CD14-positive monocyte (primary cell): ENCODE measurements around the gene TMPRSS3. TPM values are rescaled to one million over a fixed set of nuclear protein-coding genes. Genes with fewer than 3 reads are reported as not detected.

ENCODE experiments used
- DNase-seq, 3 donors: peaks; one replicate each; pipeline ENCODE4 v3.0.0-alpha.2; 2011 to 2022
- H2AFZ ChIP-seq: 2 replicates; pipeline ENCODE4 v1.6.0; 2012; ENCODE audit warnings: mild to moderate bottlenecking, low read depth, low read length, inconsistent platforms; ENCODE audit not compliant: insufficient read depth, poor library complexity, severe bottlenecking
- H3K27ac ChIP-seq, 2 donors: 1 replicate in 1 of 2; 2 replicates in 1 of 2; pipeline ENCODE4 v1.5.1; 2012 to 2013; ENCODE audit warnings: low read length in 2 of 2, control low read depth in 1 of 2, inconsistent platforms in 1 of 2, low read depth in 1 of 2, mild to moderate bottlenecking in 1 of 2
- H3K27me3 ChIP-seq, 2 donors: one replicate each; pipeline versions ENCODE4 v1.6.0 to v1.6.1; 2011 to 2013; ENCODE audit warnings: low read length in 2 of 2; ENCODE audit not compliant: control insufficient read depth in 2 of 2, insufficient read depth in 2 of 2
- H3K36me3 ChIP-seq, 2 donors: replicated peaks in 1 of 2; 1 replicate in 1 of 2; 2 replicates in 1 of 2; pipeline versions ENCODE4 v1.5.1 to v1.6.1; 2012 to 2013; ENCODE audit warnings: low read length in 2 of 2, control low read depth in 1 of 2, inconsistent platforms in 1 of 2, mild to moderate bottlenecking in 1 of 2; ENCODE audit not compliant: insufficient read depth in 2 of 2, control insufficient read depth in 1 of 2
- H3K4me1 ChIP-seq, 2 donors: 1 replicate in 1 of 2; 2 replicates in 1 of 2; pipeline versions ENCODE4 v1.5.1 to v1.6.1; 2012 to 2013; ENCODE audit warnings: low read length in 2 of 2, control low read depth in 1 of 2, inconsistent platforms in 1 of 2, mild to moderate bottlenecking in 1 of 2, moderate library complexity in 1 of 2; ENCODE audit not compliant: insufficient read depth in 2 of 2, control insufficient read depth in 1 of 2
- H3K4me2 ChIP-seq: replicated peaks from 2 replicates; pipeline ENCODE3; 2012; ENCODE audit warnings: low read length, moderate library complexity, mild to moderate bottlenecking; ENCODE audit not compliant: poor library complexity, severe bottlenecking; ENCODE audit errors: extremely low read depth
- H3K4me3 ChIP-seq, 3 experiments: fragments of 200-600 bp in 1 of 3; sonication (generic) in 1 of 3; replicated peaks in 1 of 3; 1 replicate in 2 of 3; 2 replicates in 1 of 3; pipeline ENCODE4 v1.5.1; 2011 to 2013; ENCODE audit warnings: low read length in 3 of 3, mild to moderate bottlenecking in 3 of 3, control low read depth in 2 of 3, low read depth in 2 of 3, inconsistent platforms in 1 of 3, moderate library complexity in 1 of 3
- H3K79me2 ChIP-seq: 2 replicates; pipeline ENCODE4 v1.6.0; 2012; ENCODE audit warnings: mild to moderate bottlenecking, control low read depth, inconsistent platforms, low read length, moderate library complexity; ENCODE audit not compliant: insufficient read depth
- H3K9ac ChIP-seq: 2 replicates; pipeline ENCODE4 v1.6.0; 2017; ENCODE audit warnings: low read length, mild to moderate bottlenecking; ENCODE audit not compliant: insufficient read depth, poor library complexity, severe bottlenecking
- H3K9me3 ChIP-seq, 2 donors: replicated peaks in 1 of 2; 1 replicate in 1 of 2; 2 replicates in 1 of 2; pipeline versions ENCODE4 v1.5.1 to v1.6.1; 2012 to 2013; ENCODE audit warnings: low read length in 2 of 2, control low read depth in 1 of 2; ENCODE audit not compliant: control insufficient read depth in 1 of 2, insufficient read depth in 1 of 2
- H4K20me1 ChIP-seq: 2 replicates; pipeline ENCODE4 v1.6.0; 2012; ENCODE audit warnings: mild to moderate bottlenecking, low read length, control low read depth, moderate library complexity; ENCODE audit not compliant: insufficient read depth
- H3K27ac Mint-ChIP-seq, 7 donors: one replicate each; pipeline ENCODE4 v1.8.0; 2020; ENCODE audit warnings: mild to moderate bottlenecking in 7 of 7, mixed read lengths in 7 of 7, moderate library complexity in 6 of 7, inconsistent platforms in 2 of 7
- H3K27me3 Mint-ChIP-seq, 3 donors: one replicate each; pipeline ENCODE4 v1.8.0; 2021 to 2022; ENCODE audit warnings: low read depth in 3 of 3, mild to moderate bottlenecking in 3 of 3, mixed read lengths in 3 of 3, moderate library complexity in 3 of 3, inconsistent platforms in 1 of 3
- H3K36me3 Mint-ChIP-seq, 2 donors: one replicate each; pipeline ENCODE4 v1.8.0; 2020; ENCODE audit warnings: mixed read lengths in 2 of 2, inconsistent platforms in 1 of 2, mild to moderate bottlenecking in 1 of 2
- H3K4me1 Mint-ChIP-seq: one replicate; pipeline ENCODE4 v1.8.0; 2020; ENCODE audit warnings: mild to moderate bottlenecking, mixed read lengths
- H3K4me3 Mint-ChIP-seq, 2 donors: one replicate each; pipeline ENCODE4 v1.8.0; 2020; ENCODE audit warnings: mild to moderate bottlenecking in 2 of 2, mixed read lengths in 2 of 2, moderate library complexity in 1 of 2
- H3K9me3 Mint-ChIP-seq, 7 donors: one replicate each; pipeline ENCODE4 v1.8.0; 2020 to 2022; ENCODE audit warnings: mixed read lengths in 7 of 7, mild to moderate bottlenecking in 6 of 7, moderate library complexity in 6 of 7, inconsistent platforms in 2 of 7
- WGBS: methylation state at CpG from one replicate; pipeline ENCODE4 v1.1.5; 2013; ENCODE audit warnings: missing lambda C conversion rate; ENCODE audit not compliant: insufficient coverage; 5-methylcytosine and 5-hydroxymethylcytosine counted together
- intact Hi-C, 2 donors: fragments of 100-400 bp; cut with micrococcal nuclease; formaldehyde crosslinking; loops; one replicate each; pipeline versions ENCODE4 v1.15.0 to v1.15.1; 2023
- polyA plus RNA-seq, 3 donors: library from polyadenylated mRNA; depleted of rRNA in 1 of 3; unstranded in 2 of 3; stranded (reverse) in 1 of 3; fragments of 300-500 nt in 2 of 3; fragments of >200 nt in 1 of 3; fragmentation: Illumina TruSeq in 2 of 3; gene quantifications; 1 replicate in 2 of 3; 2 replicates in 1 of 3; pipeline ENCODE4 v1.2.3, GENCODE V29; 2012 to 2021
- TF ChIP-seq, protein P1 (sequence below): fragments of 200-600 bp; IDR thresholded peaks from one replicate; pipeline ENCODE4 v1.8.0; 2022; ENCODE audit warnings: antibody characterized with exemption, mild to moderate bottlenecking

Gene TMPRSS3
- polyA plus RNA-seq, 3 donors = 0.30 TPM; not detected in 2

DNA sequence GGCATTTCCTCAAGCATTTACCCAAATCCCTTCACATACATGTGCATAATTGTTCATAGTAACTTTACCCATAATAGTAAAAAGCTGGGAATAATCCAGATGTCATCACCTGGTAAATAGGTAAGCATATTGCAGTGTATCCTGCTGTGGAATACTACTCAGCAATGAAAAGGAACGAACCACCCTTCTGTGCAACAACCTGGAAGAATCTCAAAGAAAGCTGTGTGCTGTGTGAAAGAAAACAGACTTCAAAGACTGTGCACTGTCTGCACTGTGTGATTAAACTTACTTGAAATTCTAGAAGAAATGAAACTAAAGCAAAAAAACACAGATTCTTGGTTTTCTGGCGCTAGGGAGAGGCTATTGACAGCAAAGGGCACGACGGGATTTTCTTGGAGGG is 58.6 kb downstream of the TMPRSS3 start:
- peaks cover 0 to 2% (median 0%) of the 10 kb centered on the region in 7 donors for H3K9me3 Mint-ChIP-seq
- H3K27ac Mint-ChIP-seq = no peak overlapping the region
- H2AFZ ChIP-seq = no peak overlapping the region
- DNase-seq = no peak
- 80% methylated on average over 1 of the region's 4 CpGs for WGBS
- peaks cover 6 to 7% of the 10 kb centered on the region in 2 donors for H3K4me1 ChIP-seq
- H3K4me3 ChIP-seq = no peak overlapping the region
- H3K27me3 ChIP-seq = peaks cover 0 to 5% of the 10 kb centered on the region in 2 donors
- H4K20me1 ChIP-seq = no peaks in the 10 kb centered on the region
- H3K9me3 ChIP-seq = no peaks in the 10 kb centered on the region
- H3K4me1 Mint-ChIP-seq = peaks cover 9% of the 10 kb centered on the region
- no peak overlapping the region for H3K4me3 Mint-ChIP-seq
- no peak overlapping the region for H3K4me2 ChIP-seq
- no peaks in the 10 kb centered on the region for H3K36me3 Mint-ChIP-seq
- H3K9ac ChIP-seq = no peak overlapping the region
- no peak overlapping the region for H3K27ac ChIP-seq
- TF ChIP-seq, protein P1, sequence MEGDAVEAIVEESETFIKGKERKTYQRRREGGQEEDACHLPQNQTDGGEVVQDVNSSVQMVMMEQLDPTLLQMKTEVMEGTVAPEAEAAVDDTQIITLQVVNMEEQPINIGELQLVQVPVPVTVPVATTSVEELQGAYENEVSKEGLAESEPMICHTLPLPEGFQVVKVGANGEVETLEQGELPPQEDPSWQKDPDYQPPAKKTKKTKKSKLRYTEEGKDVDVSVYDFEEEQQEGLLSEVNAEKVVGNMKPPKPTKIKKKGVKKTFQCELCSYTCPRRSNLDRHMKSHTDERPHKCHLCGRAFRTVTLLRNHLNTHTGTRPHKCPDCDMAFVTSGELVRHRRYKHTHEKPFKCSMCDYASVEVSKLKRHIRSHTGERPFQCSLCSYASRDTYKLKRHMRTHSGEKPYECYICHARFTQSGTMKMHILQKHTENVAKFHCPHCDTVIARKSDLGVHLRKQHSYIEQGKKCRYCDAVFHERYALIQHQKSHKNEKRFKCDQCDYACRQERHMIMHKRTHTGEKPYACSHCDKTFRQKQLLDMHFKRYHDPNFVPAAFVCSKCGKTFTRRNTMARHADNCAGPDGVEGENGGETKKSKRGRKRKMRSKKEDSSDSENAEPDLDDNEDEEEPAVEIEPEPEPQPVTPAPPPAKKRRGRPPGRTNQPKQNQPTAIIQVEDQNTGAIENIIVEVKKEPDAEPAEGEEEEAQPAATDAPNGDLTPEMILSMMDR = no peak
- no peaks in the 10 kb centered on the region for H3K36me3 ChIP-seq
- intact Hi-C loops = loop anchor here in 1 of 2 donors (5.0 kb wide), 1 partner anchor 110 kb away; no protein-coding TSS in a partner anchor
- peaks cover 2 to 6% (median 4%) of the 10 kb centered on the region in 3 donors for H3K27me3 Mint-ChIP-seq
- no peaks in the 10 kb centered on the region for H3K79me2 ChIP-seq

DNA sequence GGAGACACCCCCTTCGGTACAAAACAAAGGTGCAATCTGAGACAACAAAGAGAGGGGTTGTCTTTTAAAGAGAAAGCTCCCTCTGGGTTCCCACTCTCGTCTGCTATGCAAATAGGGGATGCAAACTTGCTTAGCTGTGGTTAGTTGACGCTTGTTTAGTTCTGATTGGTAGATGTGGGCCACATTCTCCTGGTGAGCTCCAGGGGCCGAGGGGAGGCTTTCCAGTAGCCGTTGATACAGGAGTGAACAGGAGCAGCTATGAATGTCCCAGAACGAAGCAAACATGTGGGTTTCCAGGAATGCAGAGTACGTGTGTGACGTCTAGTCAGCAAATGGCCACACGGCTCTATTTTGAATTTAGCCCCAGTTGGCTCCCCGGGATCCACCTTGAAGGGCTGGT is 59.8 kb downstream of the TMPRSS3 start:
- no peaks in the 10 kb centered on the region for H3K36me3 Mint-ChIP-seq
- 80% methylated on average over 10 of the region's 10 CpGs for WGBS
- Histone ChIP-seq H3K36me3 (no peaks in the 10 kb centered on the region), H4K20me1 (no peaks in the 10 kb centered on the region), H3K27me3 (peaks cover 0 to 5% of the 10 kb centered on the region in 2 donors), H3K9ac (no peak overlapping the region), H2AFZ (no peak overlapping the region), H3K27ac (no peak overlapping the region), H3K9me3 (peaks cover 0 to 2% of the 10 kb centered on the region in 2 donors), H3K79me2 (no peaks in the 10 kb centered on the region), H3K4me1 (peaks cover 6 to 7% of the 10 kb centered on the region in 2 donors), H3K4me2 (no peak overlapping the region), H3K4me3 (no peak overlapping the region)
- TF ChIP-seq, protein P1 = no peak
- H3K9me3 Mint-ChIP-seq = peaks cover 0 to 8% (median 3%) of the 10 kb centered on the region in 7 donors
- peaks cover 10% of the 10 kb centered on the region for H3K4me1 Mint-ChIP-seq
- H3K27ac Mint-ChIP-seq = no peak overlapping the region
- H3K27me3 Mint-ChIP-seq = peaks cover 2 to 6% (median 6%) of the 10 kb centered on the region in 3 donors
- intact Hi-C loops = loop anchor here in 1 of 2 donors (5.0 kb wide), 1 partner anchor 111 kb away; no protein-coding TSS in a partner anchor
- peak overlapping the region in 1 of 2 donors; percentile 35 for H3K4me3 Mint-ChIP-seq
- DNase-seq = no peak
